CD4-positive, alpha-beta memory T cell (primary cell): ENCODE results near the gene SRBD1. TPM values are rescaled to one million over a fixed set of nuclear protein-coding genes. Genes with fewer than 3 reads are reported as not detected.

Experiments used
- CTCF ChIA-PET: fragments of 350-600 bp; sonication (Branson Sonifier 250); formaldehyde crosslinking; loops from one replicate; lab custom pipeline; 2021; ENCODE audit warnings: inconsistent platforms; ENCODE audit not compliant: partially characterized antibody; lab: Charles Lee
- POLR2A ChIA-PET: fragments of 350-600 bp; sonication (Branson Sonifier 250); formaldehyde crosslinking; loops from one replicate; lab custom pipeline; 2021; ENCODE audit not compliant: partially characterized antibody; lab: Charles Lee
- DNase-seq, 5 donors: peaks; one replicate each; pipeline versions ENCODE4 v3.0.0 to v3.0.0-alpha.2; 2020 to 2022; ENCODE audit warnings: mixed read lengths in 1 of 5
- H3K27ac ChIP-seq: one replicate; pipeline ENCODE4 v1.7.0; 2013; ENCODE audit warnings: low read depth, low read length
- H3K27me3 ChIP-seq: 2 replicates; pipeline ENCODE4 v1.7.0; 2013; ENCODE audit warnings: mild to moderate bottlenecking, low read length, moderate library complexity; ENCODE audit not compliant: insufficient read depth
- H3K36me3 ChIP-seq: 2 replicates; pipeline ENCODE4 v1.7.0; 2013; ENCODE audit warnings: mild to moderate bottlenecking, low read length, moderate library complexity; ENCODE audit not compliant: insufficient read depth
- H3K4me1 ChIP-seq: 2 replicates; pipeline ENCODE4 v1.7.0; 2013; ENCODE audit warnings: mild to moderate bottlenecking, low read length, moderate library complexity; ENCODE audit not compliant: insufficient read depth
- H3K4me3 ChIP-seq, 2 donors: one replicate each; pipeline ENCODE4 v1.7.0; 2013; ENCODE audit warnings: low read length in 2 of 2, mild to moderate bottlenecking in 1 of 2
- H3K9me3 ChIP-seq, 2 donors: one replicate each; pipeline ENCODE4 v1.7.0; 2013; ENCODE audit warnings: low read length in 2 of 2, control low read depth in 1 of 2; ENCODE audit not compliant: control insufficient read depth in 1 of 2
- H3K27ac Mint-ChIP-seq, 7 donors: one replicate each; pipeline ENCODE4 v1.8.0; 2020 to 2021; ENCODE audit warnings: mixed read lengths in 7 of 7, mild to moderate bottlenecking in 6 of 7, inconsistent platforms in 3 of 7, moderate library complexity in 3 of 7
- H3K27me3 Mint-ChIP-seq, 2 donors: one replicate each; pipeline ENCODE4 v1.8.0; 2020 to 2021; ENCODE audit warnings: mixed read lengths in 2 of 2
- H3K36me3 Mint-ChIP-seq, 2 donors: one replicate each; pipeline ENCODE4 v1.8.0; 2020 to 2021; ENCODE audit warnings: mixed read lengths in 2 of 2, inconsistent platforms in 1 of 2, mild to moderate bottlenecking in 1 of 2
- H3K4me1 Mint-ChIP-seq, 4 donors: one replicate each; pipeline ENCODE4 v1.8.0; 2020 to 2021; ENCODE audit warnings: mixed read lengths in 4 of 4, mild to moderate bottlenecking in 1 of 4
- H3K4me3 Mint-ChIP-seq, 8 donors: one replicate each; pipeline ENCODE4 v1.8.0; 2020 to 2021; ENCODE audit warnings: mixed read lengths in 8 of 8, mild to moderate bottlenecking in 7 of 8, moderate library complexity in 6 of 8, inconsistent platforms in 3 of 8
- H3K9me3 Mint-ChIP-seq, 8 donors: one replicate each; pipeline ENCODE4 v1.8.0; 2020 to 2021; ENCODE audit warnings: mixed read lengths in 8 of 8, mild to moderate bottlenecking in 5 of 8, inconsistent platforms in 3 of 8, moderate library complexity in 1 of 8
- intact Hi-C: fragments of 100-400 bp; cut with micrococcal nuclease; formaldehyde crosslinking; loops from one replicate; pipeline ENCODE4 v1.15.1; 2023
- polyA plus RNA-seq, 2 donors: library from polyadenylated mRNA; unstranded; fragments of 300-500 nt; fragmentation: Illumina TruSeq; gene quantifications; one replicate each; pipeline ENCODE4 v1.2.3, GENCODE V29; 2021
- total RNA-seq, 2 experiments: library from RNA; stranded (reverse); gene quantifications; one replicate each; pipeline ENCODE4 v1.2.3, GENCODE V29; 2021

SRBD1 gene
- total RNA-seq, result 10 to 100 TPM; 22.4 to 23.7 TPM
- polyA plus RNA-seq, result 10 to 100 TPM in 1 of 2 donors, 1 to 10 TPM in 1; 10.0 to 12.2 TPM

- no peaks in the 10 kb centered on the region for H3K27me3 Mint-ChIP-seq
- Histone ChIP-seq H3K4me3 (peak within 1 kb of the TSS; percentile 57 to 90), H3K36me3 (no peaks in the 10 kb centered on the region), H3K27me3 (no peaks in the 10 kb centered on the region), H3K4me1 (peaks cover 7% of the 10 kb centered on the region), H3K27ac (peak within 1 kb of the TSS; percentile 63), H3K9me3 (no peaks in the 10 kb centered on the region)
- H3K9me3 Mint-ChIP-seq, result no peaks in the 10 kb centered on the region
- ChIA-PET CTCF (interaction anchor here (0.7 to 1.8 kb wide), 6 partner anchors 25 to 107 kb away, joined by 3 to 10 read pairs (median 4); partner anchors contain the start of gene PRKCE), POLR2A (interaction anchor here (1.4 to 1.5 kb wide), 2 partner anchors 39 to 43 kb away, joined by 9 to 10 read pairs; no protein-coding TSS in a partner anchor)
- DNase-seq, result peak; percentile 75 to 86 (median 80)
- H3K4me3 Mint-ChIP-seq, result peak within 1 kb of the TSS; percentile 94 to 99 (median 98)
- H3K27ac Mint-ChIP-seq, result peak within 1 kb of the TSS; percentile 93 to 98 (median 96)
- peaks cover 0 to 7% of the 10 kb centered on the region in 2 donors for H3K36me3 Mint-ChIP-seq
- H3K4me1 Mint-ChIP-seq, result peaks cover 17 to 28% (median 21%) of the 10 kb centered on the region in 4 donors
- intact Hi-C loops, result loop anchor here (1.0 to 2.0 kb wide), 2 partner anchors 40 to 42 kb away; partner anchors contain the start of gene PRKCE
Measured at GRCh38 chr2:45611020-45611859, at the start of gene SRBD1. SRBD1 (minus strand) TSS chr2:45611267; CDS start chr2:45605441, 5,826 bp downstream.

GRCh38 chr2:45654250-45654649 is 43.2 kb upstream of the SRBD1 start:
- Histone ChIP-seq H3K27me3 (no peaks in the 10 kb centered on the region), H3K27ac (no peak overlapping the region), H3K4me1 (peaks cover 20% of the 10 kb centered on the region), H3K36me3 (no peaks in the 10 kb centered on the region), H3K9me3 (no peaks in the 10 kb centered on the region), H3K4me3 (no peak overlapping the region)
- Mint-ChIP-seq H3K27me3 (peaks cover 1 to 2% of the 10 kb centered on the region in 2 donors), H3K36me3 (peaks cover 4 to 20% of the 10 kb centered on the region in 2 donors), H3K4me3 (peak overlapping the region in 2 of 8 donors; percentile 3 to 74), H3K9me3 (peaks cover 0 to 2% (median 0%) of the 10 kb centered on the region in 8 donors), H3K27ac (peak overlapping the region in 2 of 7 donors; percentile 3 to 63), H3K4me1 (peaks cover 23 to 42% (median 27%) of the 10 kb centered on the region in 4 donors)
- POLR2A ChIA-PET, result no interaction called here
- CTCF ChIA-PET, result interaction anchor here (0.7 to 0.8 kb wide), 2 partner anchors 10 to 124 kb away, joined by 3 to 4 read pairs; no protein-coding TSS in a partner anchor
- DNase-seq, result no peak
- intact Hi-C loops, result loop anchor here (5.0 kb wide), 1 partner anchor 87 kb away; no protein-coding TSS in a partner anchor

GRCh38 chr2:45653122-45653913 is 42.3 kb upstream of the SRBD1 start:
- Mint-ChIP-seq H3K9me3 (peaks cover 0 to 2% (median 0%) of the 10 kb centered on the region in 8 donors), H3K4me3 (peak overlapping the region; percentile 86 to 96 (median 90)), H3K27ac (peak overlapping the region in 3 of 7 donors; percentile 75 to 93 (median 90)), H3K4me1 (peaks cover 22 to 42% (median 27%) of the 10 kb centered on the region in 4 donors), H3K36me3 (peaks cover 4 to 20% of the 10 kb centered on the region in 2 donors), H3K27me3 (peaks cover 1 to 2% of the 10 kb centered on the region in 2 donors)
- no peaks in the 10 kb centered on the region for H3K9me3 ChIP-seq
- ChIA-PET POLR2A (no interaction called here), CTCF (interaction anchor here (0.7 to 1.7 kb wide), 5 partner anchors 9 to 125 kb away, joined by 3 to 6 read pairs (median 3); partner anchors contain the start of gene SRBD1)
- intact Hi-C loops, result loop anchor here (5.0 kb wide), 1 partner anchor 86 kb away; no protein-coding TSS in a partner anchor
- H3K27ac ChIP-seq, result no peak overlapping the region
- H3K27me3 ChIP-seq, result no peaks in the 10 kb centered on the region
- peaks cover 21% of the 10 kb centered on the region for H3K4me1 ChIP-seq
- H3K36me3 ChIP-seq, result no peaks in the 10 kb centered on the region
- DNase-seq, result no peak
- no peak overlapping the region for H3K4me3 ChIP-seq

GRCh38 chr2:45652090-45653031 is 41.3 kb upstream of the SRBD1 start:
- ChIA-PET CTCF (interaction anchor here (0.6 to 1.8 kb wide), 4 partner anchors 9 to 411 kb away, joined by 3 to 7 read pairs (median 4); partner anchors contain the start of gene SRBD1), POLR2A (interaction anchor here (3.2 kb wide), 2 partner anchors 9 to 85 kb away, joined by 16 to 22 read pairs; no protein-coding TSS in a partner anchor)
- peaks cover 20 to 38% (median 27%) of the 10 kb centered on the region in 4 donors for H3K4me1 Mint-ChIP-seq
- H3K27ac Mint-ChIP-seq, result peak overlapping the region; percentile 82 to 93 (median 88)
- intact Hi-C loops, result loop anchor here (5.0 kb wide), 1 partner anchor 85 kb away; no protein-coding TSS in a partner anchor
- no peaks in the 10 kb centered on the region for H3K9me3 ChIP-seq
- DNase-seq, result peak in 4 of 5 donors; percentile 10 to 26 (median 20)
- H3K27me3 ChIP-seq, result no peaks in the 10 kb centered on the region
- H3K27me3 Mint-ChIP-seq, result peaks cover 1 to 2% of the 10 kb centered on the region in 2 donors
- peak overlapping the region; percentile 86 to 96 (median 90) for H3K4me3 Mint-ChIP-seq
- H3K9me3 Mint-ChIP-seq, result peaks cover 0 to 2% (median 0%) of the 10 kb centered on the region in 8 donors
- H3K27ac ChIP-seq, result peak overlapping the region; percentile 61
- no peaks in the 10 kb centered on the region for H3K36me3 ChIP-seq
- peaks cover 4 to 20% of the 10 kb centered on the region in 2 donors for H3K36me3 Mint-ChIP-seq
- H3K4me3 ChIP-seq, result peak overlapping the region; percentile 76 to 85
- peaks cover 21% of the 10 kb centered on the region for H3K4me1 ChIP-seq

- H3K4me3 ChIP-seq, result peak within 1 kb of the TSS; percentile 76 to 85
- no peaks in the 10 kb centered on the region for H3K9me3 ChIP-seq
- peak within 1 kb of the TSS; percentile 71 for H3K27ac ChIP-seq
- intact Hi-C loops, result loop anchor here (1.0 to 5.0 kb wide), 3 partner anchors 40 to 645 kb away; partner anchors contain the start of genes EPAS1 and SRBD1
- peaks cover 21% of the 10 kb centered on the region for H3K4me1 ChIP-seq
- H3K4me3 Mint-ChIP-seq, result peak within 1 kb of the TSS; percentile 95 to 98 (median 97)
- CTCF ChIA-PET, result interaction anchor here (1.4 to 1.8 kb wide), 3 partner anchors 10 to 41 kb away, joined by 3 to 7 read pairs (median 6); partner anchors contain the start of gene SRBD1
- no peaks in the 10 kb centered on the region for H3K36me3 ChIP-seq
- POLR2A ChIA-PET, result interaction anchor here (3.2 kb wide), 2 partner anchors 10 to 84 kb away, joined by 16 to 22 read pairs; no protein-coding TSS in a partner anchor
- no peaks in the 10 kb centered on the region for H3K27me3 ChIP-seq
- peaks cover 1 to 2% of the 10 kb centered on the region in 2 donors for H3K27me3 Mint-ChIP-seq
- peak in 2 of 5 donors; percentile 19 to 72 for DNase-seq
- peaks cover 20 to 38% (median 27%) of the 10 kb centered on the region in 4 donors for H3K4me1 Mint-ChIP-seq
- H3K27ac Mint-ChIP-seq, result peak within 1 kb of the TSS; percentile 93 to 99 (median 98)
- H3K9me3 Mint-ChIP-seq, result peaks cover 0 to 2% (median 0%) of the 10 kb centered on the region in 8 donors
- H3K36me3 Mint-ChIP-seq, result peaks cover 4 to 20% of the 10 kb centered on the region in 2 donors
Measured at GRCh38 chr2:45651415-45652089, 40.5 kb upstream of the SRBD1 start, which contains the start of gene PRKCE. PRKCE (plus strand) TSS chr2:45651675.
